DND-41 (cell line): Measurements from ENCODE around the gene TIPARP.

Source experiments
- EZH2 ChIP-seq: IDR thresholded peaks from 3 replicates; pipeline ENCODE4 v1.6.1; 2012; ENCODE audit warnings: borderline replicate concordance, low read depth, mild to moderate bottlenecking, moderate library complexity, low read length, inconsistent platforms; ENCODE audit not compliant: severe bottlenecking
- TF ChIP-seq, protein P1 (sequence below): IDR thresholded peaks from 2 replicates; pipeline ENCODE4 v1.5.1; 2012; ENCODE audit warnings: borderline replicate concordance, low read length, moderate library complexity, mild to moderate bottlenecking; ENCODE audit not compliant: poor library complexity, severe bottlenecking; ENCODE audit errors: extremely low read depth

DNA sequence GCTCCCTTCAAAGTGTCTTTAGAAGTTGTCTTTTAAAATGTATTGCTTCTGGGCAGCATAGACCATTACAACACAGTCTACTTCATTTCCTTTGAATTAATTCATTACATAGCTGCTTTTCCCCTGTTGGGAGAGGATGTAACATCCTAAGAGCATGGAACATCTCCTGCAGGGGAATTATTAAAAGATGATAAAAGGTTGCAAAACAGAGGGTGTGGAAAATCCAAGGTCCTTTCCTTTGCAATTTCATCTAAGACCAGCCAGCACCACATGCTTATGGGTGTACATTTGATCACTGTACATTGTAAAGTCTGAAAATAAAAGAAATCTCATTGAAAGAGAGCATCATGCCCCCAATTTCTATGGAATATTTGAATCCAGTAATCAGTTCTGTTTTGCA lies 57.4 kb downstream of the TIPARP start:
- TF ChIP-seq, protein P1, sequence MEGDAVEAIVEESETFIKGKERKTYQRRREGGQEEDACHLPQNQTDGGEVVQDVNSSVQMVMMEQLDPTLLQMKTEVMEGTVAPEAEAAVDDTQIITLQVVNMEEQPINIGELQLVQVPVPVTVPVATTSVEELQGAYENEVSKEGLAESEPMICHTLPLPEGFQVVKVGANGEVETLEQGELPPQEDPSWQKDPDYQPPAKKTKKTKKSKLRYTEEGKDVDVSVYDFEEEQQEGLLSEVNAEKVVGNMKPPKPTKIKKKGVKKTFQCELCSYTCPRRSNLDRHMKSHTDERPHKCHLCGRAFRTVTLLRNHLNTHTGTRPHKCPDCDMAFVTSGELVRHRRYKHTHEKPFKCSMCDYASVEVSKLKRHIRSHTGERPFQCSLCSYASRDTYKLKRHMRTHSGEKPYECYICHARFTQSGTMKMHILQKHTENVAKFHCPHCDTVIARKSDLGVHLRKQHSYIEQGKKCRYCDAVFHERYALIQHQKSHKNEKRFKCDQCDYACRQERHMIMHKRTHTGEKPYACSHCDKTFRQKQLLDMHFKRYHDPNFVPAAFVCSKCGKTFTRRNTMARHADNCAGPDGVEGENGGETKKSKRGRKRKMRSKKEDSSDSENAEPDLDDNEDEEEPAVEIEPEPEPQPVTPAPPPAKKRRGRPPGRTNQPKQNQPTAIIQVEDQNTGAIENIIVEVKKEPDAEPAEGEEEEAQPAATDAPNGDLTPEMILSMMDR: no peak
- no peak for TF ChIP-seq EZH2
